PC-3 (cell line): Measurements from ENCODE around the gene BBS2. TPM values are rescaled to one million over a fixed set of nuclear protein-coding genes. Genes with fewer than 3 reads are reported as not detected.

Experiments
- ATAC-seq: fragments of 200-7000 bp; cut with Tn5 transposase; 2 replicates; pipeline ENCODE4 v1.9.1; 2020; ENCODE audit warnings: mild to moderate bottlenecking, moderate library complexity
- BruUV-seq: library from RNA; stranded (reverse); fragments of 400-500 nt; replicated peaks from 2 replicates; lab custom pipeline; 2021; lab: Mats Ljungman, UMichigan
- CTCF ChIA-PET: fragments of 300-600 bp; sonication (Branson Sonifier 250); formaldehyde crosslinking; loops from one replicate; lab custom pipeline; 2022; ENCODE audit warnings: antibody characterized with exemption; lab: Charles Lee
- POLR2A ChIA-PET: fragments of 300-600 bp; sonication (Branson Sonifier 250); formaldehyde crosslinking; loops from one replicate; lab custom pipeline; 2022; ENCODE audit warnings: antibody characterized with exemption; ENCODE audit not compliant: unreplicated experiment; lab: Charles Lee
- DNase-seq: peaks from one replicate; pipeline ENCODE4 v3.0.0-alpha.2; 2015
- H2AFZ ChIP-seq: fragments of 300-600 bp; sonication (generic); 2 replicates; pipeline ENCODE4 v1.6.0; 2016; ENCODE audit warnings: antibody characterized with exemption, low read length
- H3F3A ChIP-seq: fragments of 300-600 bp; sonication (generic); one replicate; pipeline ENCODE4 v1.6.0; 2017; ENCODE audit warnings: antibody characterized with exemption, low read length, control low read depth, mild to moderate bottlenecking; ENCODE audit not compliant: unreplicated experiment
- H3K27ac ChIP-seq: fragments of 300-600 bp; sonication (generic); 2 replicates; pipeline ENCODE4 v1.5.1; 2016; ENCODE audit warnings: mild to moderate bottlenecking, low read length
- H3K27me3 ChIP-seq: fragments of 300-600 bp; sonication (generic); 2 replicates; pipeline ENCODE4 v1.6.1; 2016; ENCODE audit warnings: low read length, mixed read lengths
- H3K36me3 ChIP-seq: fragments of 300-600 bp; sonication (generic); 2 replicates; pipeline ENCODE4 v1.6.1; 2016; ENCODE audit warnings: low read depth, mixed run types, low read length, mixed read lengths
- H3K4me1 ChIP-seq: fragments of 300-600 bp; sonication (generic); 2 replicates; pipeline ENCODE4 v1.5.1; 2016; ENCODE audit warnings: low read length; ENCODE audit not compliant: insufficient read depth
- H3K4me2 ChIP-seq: fragments of 300-600 bp; sonication (generic); 2 replicates; pipeline ENCODE4 v1.6.0; 2016; ENCODE audit warnings: low read length
- H3K4me3 ChIP-seq: fragments of 300-600 bp; sonication (generic); 2 replicates; pipeline ENCODE4 v1.5.1; 2016; ENCODE audit warnings: mild to moderate bottlenecking, low read length, mixed read lengths
- H3K79me2 ChIP-seq: fragments of 300-600 bp; sonication (generic); 2 replicates; pipeline ENCODE4 v1.6.1; 2017; ENCODE audit warnings: low read length, mixed read lengths
- H3K9ac ChIP-seq: fragments of 300-600 bp; sonication (generic); 2 replicates; pipeline ENCODE4 v1.6.0; 2016; ENCODE audit warnings: mild to moderate bottlenecking, low read length
- H3K9me2 ChIP-seq: fragments of 300-600 bp; sonication (generic); replicated peaks from 2 replicates; pipeline ENCODE4 v1.6.1; 2016; ENCODE audit warnings: mixed run types, low read length, mixed read lengths
- H3K9me3 ChIP-seq: fragments of 300-600 bp; sonication (generic); 2 replicates; pipeline ENCODE4 v1.6.1; 2016; ENCODE audit warnings: low read length, mixed read lengths
- H4K20me1 ChIP-seq: fragments of 300-600 bp; sonication (generic); 2 replicates; pipeline ENCODE4 v1.6.1; 2016; ENCODE audit warnings: low read length, mixed read lengths
- EZH2 ChIP-seq: fragments of 300-600 bp; sonication (generic); IDR thresholded peaks from one replicate; pipeline ENCODE4 v1.6.1; 2017; ENCODE audit warnings: antibody characterized with exemption, mild to moderate bottlenecking, low read length; ENCODE audit not compliant: unreplicated experiment
- EZH2phosphoT487 ChIP-seq: fragments of 300-600 bp; sonication (generic); IDR thresholded peaks from 2 replicates; pipeline ENCODE4 v1.6.1; 2018; ENCODE audit warnings: mild to moderate bottlenecking, antibody characterized with exemption, low read length, borderline replicate concordance
- intact Hi-C: fragments of 100-400 bp; cut with micrococcal nuclease; formaldehyde crosslinking; loops from 2 replicates; pipeline ENCODE4 v1.9.0; 2023
- total RNA-seq: library from RNA; depleted of rRNA; stranded (reverse); fragments of >200 nt; gene quantifications from 2 replicates; pipeline ENCODE4 v1.2.3, GENCODE V29; 2014
- TF ChIP-seq, protein P1 (sequence below): fragments of 300-600 bp; sonication (generic); conservative IDR thresholded peaks from 2 replicates; pipeline ENCODE4 v1.5.1; 2017; ENCODE audit warnings: antibody characterized with exemption, low read depth, mild to moderate bottlenecking, low read length

The BBS2 gene
- total RNA-seq, 1 experiment from 2014 or later = 19.2 TPM

DNA sequence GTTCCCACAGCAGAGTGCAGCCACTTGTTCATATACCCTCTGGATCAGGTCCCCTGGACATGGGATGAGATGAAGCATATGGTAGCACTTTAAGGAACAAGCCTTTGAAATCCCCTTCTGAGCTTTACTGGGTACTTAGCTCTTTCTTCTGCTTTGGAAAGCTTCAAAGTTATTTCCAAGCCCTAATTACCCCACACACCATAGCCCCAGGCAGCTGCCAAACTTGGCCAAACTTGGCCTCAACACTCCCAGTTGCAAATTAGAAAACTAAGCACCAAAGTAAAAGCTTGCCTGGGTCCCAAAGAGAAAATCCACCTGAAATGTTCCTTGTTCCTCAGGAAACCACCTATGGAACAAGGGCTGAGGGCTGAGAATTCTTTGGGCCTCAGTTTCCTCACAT, 29.3 kb upstream of the BBS2 start:
- no peak for ATAC-seq
- intact Hi-C loops = no loop called here
- no peaks in the 10 kb centered on the region for H3K27me3 ChIP-seq
- H3K27ac ChIP-seq = no peak overlapping the region
- peaks cover 10% of the 10 kb centered on the region for H3K4me1 ChIP-seq
- no peaks in the 10 kb centered on the region for H3K9me2 ChIP-seq
- H2AFZ ChIP-seq = no peak overlapping the region
- no peaks in the 10 kb centered on the region for H4K20me1 ChIP-seq
- no peaks in the 10 kb centered on the region for H3K9me3 ChIP-seq
- BruUV-seq = no TSS peak
- no peak for DNase-seq
- no peaks in the 10 kb centered on the region for H3F3A ChIP-seq
- TF ChIP-seq EZH2 (no peak), EZH2phosphoT487 (no peak)
- TF ChIP-seq, protein P1, sequence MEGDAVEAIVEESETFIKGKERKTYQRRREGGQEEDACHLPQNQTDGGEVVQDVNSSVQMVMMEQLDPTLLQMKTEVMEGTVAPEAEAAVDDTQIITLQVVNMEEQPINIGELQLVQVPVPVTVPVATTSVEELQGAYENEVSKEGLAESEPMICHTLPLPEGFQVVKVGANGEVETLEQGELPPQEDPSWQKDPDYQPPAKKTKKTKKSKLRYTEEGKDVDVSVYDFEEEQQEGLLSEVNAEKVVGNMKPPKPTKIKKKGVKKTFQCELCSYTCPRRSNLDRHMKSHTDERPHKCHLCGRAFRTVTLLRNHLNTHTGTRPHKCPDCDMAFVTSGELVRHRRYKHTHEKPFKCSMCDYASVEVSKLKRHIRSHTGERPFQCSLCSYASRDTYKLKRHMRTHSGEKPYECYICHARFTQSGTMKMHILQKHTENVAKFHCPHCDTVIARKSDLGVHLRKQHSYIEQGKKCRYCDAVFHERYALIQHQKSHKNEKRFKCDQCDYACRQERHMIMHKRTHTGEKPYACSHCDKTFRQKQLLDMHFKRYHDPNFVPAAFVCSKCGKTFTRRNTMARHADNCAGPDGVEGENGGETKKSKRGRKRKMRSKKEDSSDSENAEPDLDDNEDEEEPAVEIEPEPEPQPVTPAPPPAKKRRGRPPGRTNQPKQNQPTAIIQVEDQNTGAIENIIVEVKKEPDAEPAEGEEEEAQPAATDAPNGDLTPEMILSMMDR = no peak
- H3K36me3 ChIP-seq = no peaks in the 10 kb centered on the region
- no peak overlapping the region for H3K9ac ChIP-seq
- no peak overlapping the region for H3K4me2 ChIP-seq
- ChIA-PET CTCF (no interaction called here), POLR2A (no interaction called here)
- H3K4me3 ChIP-seq = no peak overlapping the region
- no peaks in the 10 kb centered on the region for H3K79me2 ChIP-seq

DNA sequence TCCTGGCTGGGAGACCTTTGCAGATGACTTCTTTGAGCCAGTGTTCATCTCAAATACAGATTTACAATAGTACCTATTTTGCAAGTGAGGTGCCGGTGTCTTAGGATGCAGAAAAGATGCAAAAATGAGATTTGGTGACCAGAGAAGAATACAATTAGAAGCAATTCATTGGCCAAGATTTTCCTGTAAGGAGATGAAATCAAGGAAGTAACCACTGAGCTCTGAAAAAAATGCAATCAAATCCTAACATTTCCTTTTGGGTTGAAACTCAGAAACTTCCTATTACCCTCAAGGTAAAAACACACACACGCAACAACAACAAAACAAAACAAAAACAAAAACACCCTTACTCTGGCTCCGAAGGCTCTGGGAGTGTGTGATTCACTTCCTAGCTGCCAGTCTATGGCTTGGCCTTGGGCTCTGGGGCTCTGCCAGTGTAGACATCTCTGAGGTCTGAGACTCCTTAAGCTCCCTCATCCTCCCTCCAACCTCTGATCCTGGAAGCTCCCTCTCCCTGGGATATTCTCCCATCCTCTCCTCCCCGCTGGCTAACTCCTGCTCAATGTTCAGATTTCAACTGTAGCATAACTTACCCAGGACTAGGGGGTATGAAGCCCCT, 28.2 kb upstream of the BBS2 start:
- no peaks in the 10 kb centered on the region for H3K9me2 ChIP-seq
- ATAC-seq (no peak), DNase-seq (no peak)
- no peak overlapping the region for H3K4me3 ChIP-seq
- TF ChIP-seq EZH2phosphoT487 = no peak
- TF ChIP-seq, protein P1 = no peak
- no peak for TF ChIP-seq EZH2
- no peak overlapping the region for H2AFZ ChIP-seq
- intact Hi-C loops = no loop called here
- no peak overlapping the region for H3K27ac ChIP-seq
- BruUV-seq = no TSS peak
- no peaks in the 10 kb centered on the region for H4K20me1 ChIP-seq
- H3K27me3 ChIP-seq = no peaks in the 10 kb centered on the region
- no peaks in the 10 kb centered on the region for H3K36me3 ChIP-seq
- no peaks in the 10 kb centered on the region for H3F3A ChIP-seq
- no peaks in the 10 kb centered on the region for H3K79me2 ChIP-seq
- H3K4me2 ChIP-seq = no peak overlapping the region
- POLR2A ChIA-PET = no interaction called here
- no peaks in the 10 kb centered on the region for H3K9me3 ChIP-seq
- H3K9ac ChIP-seq = no peak overlapping the region
- CTCF ChIA-PET = no interaction called here
- H3K4me1 ChIP-seq = peaks cover 10% of the 10 kb centered on the region

DNA sequence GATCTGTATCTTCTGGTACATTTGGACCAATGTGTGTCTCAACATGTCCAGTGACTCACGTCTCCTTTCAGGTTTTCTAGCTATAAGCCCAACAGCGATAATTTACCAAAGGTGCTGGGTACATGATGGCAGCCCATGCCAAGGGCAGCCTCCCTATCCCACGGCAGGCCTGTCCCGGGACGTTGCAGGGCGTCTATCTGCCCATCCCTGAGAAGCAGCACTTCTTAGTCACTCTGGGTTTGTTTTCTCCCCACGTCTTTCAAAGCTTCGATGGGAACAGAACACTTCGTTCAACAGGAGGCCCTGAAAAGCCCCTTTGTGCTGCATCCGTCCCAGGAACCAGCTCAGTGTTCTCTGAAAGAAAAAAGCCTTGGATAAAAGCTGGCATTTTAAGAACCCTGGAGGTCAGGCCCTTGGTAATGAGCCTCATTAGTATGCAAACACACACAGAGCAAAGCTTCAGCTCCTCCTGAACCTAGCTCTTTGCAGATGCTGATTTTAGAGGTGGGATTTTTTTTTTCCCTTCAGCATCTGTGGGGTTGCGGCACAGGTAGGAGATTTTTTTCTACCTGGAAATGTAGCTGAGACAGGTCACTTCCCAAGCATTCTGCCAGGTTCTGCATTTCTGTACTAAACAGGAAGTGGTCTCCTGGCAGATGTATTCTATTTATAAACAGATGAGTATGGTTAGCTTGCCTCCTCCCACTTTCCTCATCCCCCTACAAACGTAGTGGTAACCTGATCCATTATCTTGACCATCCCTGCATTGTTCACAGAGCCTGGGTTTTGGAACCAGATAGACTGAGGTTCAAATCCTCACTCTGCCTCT, 27.5 kb upstream of the BBS2 start:
- H3K27me3 ChIP-seq = no peaks in the 10 kb centered on the region
- no peak overlapping the region for H3K27ac ChIP-seq

More for the DNA sequence above, 27.5 kb upstream of the BBS2 start:
- Histone ChIP-seq H3K4me1 (peaks cover 10% of the 10 kb centered on the region), H3K9me3 (no peaks in the 10 kb centered on the region), H3K4me3 (no peak overlapping the region), H3K9ac (no peak overlapping the region), H2AFZ (no peak overlapping the region), H4K20me1 (no peaks in the 10 kb centered on the region), H3K79me2 (no peaks in the 10 kb centered on the region), H3F3A (no peaks in the 10 kb centered on the region), H3K9me2 (no peaks in the 10 kb centered on the region), H3K4me2 (no peak overlapping the region), H3K36me3 (no peaks in the 10 kb centered on the region)
- ChIA-PET CTCF (interaction anchor here (0.7 kb wide), 1 partner anchor 23 kb away, joined by 3 read pairs; no protein-coding TSS in a partner anchor), POLR2A (no interaction called here)
- intact Hi-C loops = no loop called here
- BruUV-seq = no TSS peak
- peak; percentile 50 for DNase-seq
- TF ChIP-seq EZH2 = no peak
- TF ChIP-seq EZH2phosphoT487 = no peak
- TF ChIP-seq, protein P1 = no peak
- no peak for ATAC-seq
